SH-SY5Y (cell line): Measurements from ENCODE around the gene MKI67.

Experiments
- GATA2 ChIP-seq: IDR thresholded peaks from 2 replicates; pipeline ENCODE4 v1.6.1; 2011; ENCODE audit warnings: mild to moderate bottlenecking, low read depth, low read length
- GATA3 ChIP-seq: IDR thresholded peaks from 2 replicates; pipeline ENCODE4 v1.6.1; 2011; ENCODE audit warnings: low read depth, mild to moderate bottlenecking, low read length, moderate library complexity

DNA sequence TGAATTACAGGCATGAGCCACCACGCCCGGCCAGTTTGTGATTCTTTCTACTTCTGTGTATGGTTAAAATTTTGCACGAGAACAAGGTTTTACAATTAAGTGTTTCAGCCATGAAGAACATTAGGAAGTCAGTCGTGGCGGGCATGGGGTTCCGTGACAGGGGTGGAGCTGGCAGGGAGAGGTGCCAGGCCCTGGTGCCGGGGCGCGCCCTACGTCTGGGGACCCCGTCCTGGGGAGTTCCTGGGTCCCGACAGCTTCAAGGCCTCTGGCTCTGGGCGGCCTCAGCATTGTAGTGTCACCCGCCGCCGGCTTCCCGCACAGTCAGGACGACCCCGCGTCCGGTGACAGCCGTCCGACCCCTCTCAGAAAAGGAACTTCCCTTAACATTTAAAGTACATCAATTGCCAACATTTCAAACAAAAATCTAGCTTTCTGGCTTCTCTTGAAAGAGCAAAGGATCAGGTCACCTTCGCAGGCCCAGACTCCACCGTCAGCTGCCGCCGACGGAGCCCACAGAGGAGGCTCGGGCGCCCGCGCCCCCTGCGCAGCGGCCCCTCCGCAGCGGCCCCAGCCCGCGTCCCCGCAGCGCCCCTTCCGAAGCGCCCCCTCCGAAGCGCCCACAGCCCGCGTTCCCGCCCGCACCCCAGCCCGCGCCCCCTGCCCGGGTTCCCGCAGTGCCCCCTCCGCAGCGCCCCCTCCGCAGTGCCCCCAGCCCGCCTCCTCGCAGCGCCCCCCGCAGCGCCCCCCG, 23.2 kb upstream of the MKI67 start:
- TF ChIP-seq GATA2 (no peak), GATA3 (no peak)
